Stomach (tissue), 9 donors: ENCODE results near the gene GLG1. TPM values are rescaled to one million over a fixed set of nuclear protein-coding genes. Genes with fewer than 3 reads are reported as not detected.
A peak's percentile ranks its signal among the peaks of the same experiment; 100 is the strongest.

Source experiments
- DNase-seq, 2 donors: peaks; one replicate each; pipeline versions ENCODE4 v3.0.0 to v3.0.0-alpha.2; 2013 to 2019
- H3K27ac ChIP-seq, 5 donors: fragments of 200-600 bp in 4 of 5; sonication (generic) in 4 of 5; one replicate each; pipeline ENCODE4 v1.5.1; 2013 to 2019; ENCODE audit warnings: mild to moderate bottlenecking in 1 of 5, moderate library complexity in 1 of 5
- H3K27me3 ChIP-seq, 3 donors: fragments of 200-600 bp; sonication (generic); one replicate each; pipeline ENCODE4 v1.5.1; 2017 to 2019; ENCODE audit warnings: mixed run types in 1 of 3
- H3K36me3 ChIP-seq, 4 donors: fragments of 200-600 bp; sonication (generic); 1 replicate in 3 of 4; 2 replicates in 1 of 4; pipeline ENCODE4 v1.5.1; 2016 to 2019
- H3K4me1 ChIP-seq, 4 donors: fragments of 200-600 bp; sonication (generic); one replicate each; pipeline ENCODE4 v1.5.1; 2016 to 2019
- H3K4me3 ChIP-seq, 4 donors: fragments of 200-600 bp; sonication (generic) in 3 of 4; one replicate each; pipeline ENCODE4 v1.5.1; 2016 to 2019; ENCODE audit warnings: mild to moderate bottlenecking in 1 of 4
- H3K9me3 ChIP-seq, 4 donors: fragments of 200-600 bp; sonication (generic); one replicate each; pipeline ENCODE4 v1.5.1; 2016 to 2019
- EP300 ChIP-seq: sonication (generic); formaldehyde crosslinking; IDR thresholded peaks from one replicate; pipeline ENCODE4 v1.6.1; 2017; ENCODE audit warnings: antibody characterized with exemption
- POLR2A ChIP-seq, 4 donors: fragments of 450-650 bp; IDR thresholded peaks; one replicate each; pipeline ENCODE4 v1.6.1; 2016; ENCODE audit warnings: antibody characterized with exemption in 4 of 4, control low read depth in 2 of 4, mild to moderate bottlenecking in 1 of 4, moderate library complexity in 1 of 4
- POLR2AphosphoS5 ChIP-seq, 3 donors: sonication (generic); formaldehyde crosslinking; IDR thresholded peaks; one replicate each; pipeline ENCODE4 v1.6.1; 2016; ENCODE audit warnings: antibody characterized with exemption in 3 of 3
- WGBS, 5 donors: extraction: QIAGEN DNeasy Blood & Tissue Kit in 3 of 5; methylation state at CpG; one replicate each; pipeline versions ENCODE4 v1.1.5 to v1.1.7; 2013 to 2018; 5-methylcytosine and 5-hydroxymethylcytosine counted together
- intact Hi-C: fragments of 100-400 bp; cut with DNase I; formaldehyde crosslinking; loops from one replicate; pipeline ENCODE4 v1.15.1; 2023; ENCODE audit warnings: low total_unique reads
- polyA plus RNA-seq, 3 donors: library from polyadenylated mRNA; stranded (reverse); fragments of 200-250 nt; gene quantifications; one replicate each; pipeline ENCODE4 v1.2.3, GENCODE V29; 2013
- total RNA-seq, 5 donors: library from RNA; depleted of rRNA; stranded (reverse); fragments of >200 nt; gene quantifications; one replicate each; pipeline versions ENCODE4 v1.1.0 to v1.2.3, GENCODE V29; 2014 to 2016
- TF ChIP-seq, protein P1 (sequence below), 7 experiments: fragments of 450-650 bp in 4 of 7; fragments of 200-600 bp in 3 of 7; sonication (generic) in 3 of 7; IDR thresholded peaks; one replicate each; pipeline ENCODE4 v1.5.1; 2016 to 2019; ENCODE audit warnings: antibody characterized with exemption in 7 of 7, control low read depth in 2 of 7, mild to moderate bottlenecking in 1 of 7
- donor health status: healthy with polysubstance abuse.
- donor health status: Bipolar disorder and iron deficiency.
- donor health status: healthy.

GLG1 gene
- total and polyA plus RNA-seq, 8 donors = 7.6 to 151 (median 46.3) TPM

DNA sequence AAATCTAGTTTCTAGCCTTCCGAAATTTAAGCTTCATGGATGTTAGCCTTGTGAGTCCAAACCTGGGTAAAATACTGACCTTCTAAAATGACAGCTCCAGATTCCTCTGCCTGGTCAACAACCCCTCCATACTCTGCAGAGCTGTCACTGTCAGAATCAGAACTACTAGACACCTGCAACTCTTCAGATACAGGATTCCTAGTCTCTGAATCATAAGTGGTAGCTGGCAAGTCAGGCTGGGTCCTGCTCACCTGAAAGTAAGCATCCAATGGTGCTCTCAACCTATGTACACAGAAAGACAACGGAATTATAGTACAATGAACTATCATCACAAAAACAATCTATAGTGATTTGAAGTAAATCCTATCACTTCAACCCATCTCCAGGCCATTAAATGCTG is 44.9 kb upstream of the GLG1 start:
- no peak overlapping the region for H3K4me3 ChIP-seq
- peaks cover 0 to 9% (median 4%) of the 10 kb centered on the region in 4 donors for H3K4me1 ChIP-seq
- no peak for DNase-seq
- peaks cover 21 to 81% (median 71%) of the 10 kb centered on the region in 4 donors for H3K36me3 ChIP-seq
- no peak overlapping the region for H3K27ac ChIP-seq
- TF ChIP-seq, protein P1, sequence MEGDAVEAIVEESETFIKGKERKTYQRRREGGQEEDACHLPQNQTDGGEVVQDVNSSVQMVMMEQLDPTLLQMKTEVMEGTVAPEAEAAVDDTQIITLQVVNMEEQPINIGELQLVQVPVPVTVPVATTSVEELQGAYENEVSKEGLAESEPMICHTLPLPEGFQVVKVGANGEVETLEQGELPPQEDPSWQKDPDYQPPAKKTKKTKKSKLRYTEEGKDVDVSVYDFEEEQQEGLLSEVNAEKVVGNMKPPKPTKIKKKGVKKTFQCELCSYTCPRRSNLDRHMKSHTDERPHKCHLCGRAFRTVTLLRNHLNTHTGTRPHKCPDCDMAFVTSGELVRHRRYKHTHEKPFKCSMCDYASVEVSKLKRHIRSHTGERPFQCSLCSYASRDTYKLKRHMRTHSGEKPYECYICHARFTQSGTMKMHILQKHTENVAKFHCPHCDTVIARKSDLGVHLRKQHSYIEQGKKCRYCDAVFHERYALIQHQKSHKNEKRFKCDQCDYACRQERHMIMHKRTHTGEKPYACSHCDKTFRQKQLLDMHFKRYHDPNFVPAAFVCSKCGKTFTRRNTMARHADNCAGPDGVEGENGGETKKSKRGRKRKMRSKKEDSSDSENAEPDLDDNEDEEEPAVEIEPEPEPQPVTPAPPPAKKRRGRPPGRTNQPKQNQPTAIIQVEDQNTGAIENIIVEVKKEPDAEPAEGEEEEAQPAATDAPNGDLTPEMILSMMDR (IDR thresholded peaks at IDR 0.05) = no peak
- TF ChIP-seq EP300 (no peak), POLR2AphosphoS5 (IDR thresholded peaks at IDR 0.05) (no peak), POLR2A (IDR thresholded peaks at IDR 0.05) (no peak)
- no peaks in the 10 kb centered on the region for H3K27me3 ChIP-seq
- 80 to 86% (median 80%) methylated on average over 2 of the region's 2 CpGs for WGBS, 5 donors
- intact Hi-C loops = no loop called here
- no peaks in the 10 kb centered on the region for H3K9me3 ChIP-seq

DNA sequence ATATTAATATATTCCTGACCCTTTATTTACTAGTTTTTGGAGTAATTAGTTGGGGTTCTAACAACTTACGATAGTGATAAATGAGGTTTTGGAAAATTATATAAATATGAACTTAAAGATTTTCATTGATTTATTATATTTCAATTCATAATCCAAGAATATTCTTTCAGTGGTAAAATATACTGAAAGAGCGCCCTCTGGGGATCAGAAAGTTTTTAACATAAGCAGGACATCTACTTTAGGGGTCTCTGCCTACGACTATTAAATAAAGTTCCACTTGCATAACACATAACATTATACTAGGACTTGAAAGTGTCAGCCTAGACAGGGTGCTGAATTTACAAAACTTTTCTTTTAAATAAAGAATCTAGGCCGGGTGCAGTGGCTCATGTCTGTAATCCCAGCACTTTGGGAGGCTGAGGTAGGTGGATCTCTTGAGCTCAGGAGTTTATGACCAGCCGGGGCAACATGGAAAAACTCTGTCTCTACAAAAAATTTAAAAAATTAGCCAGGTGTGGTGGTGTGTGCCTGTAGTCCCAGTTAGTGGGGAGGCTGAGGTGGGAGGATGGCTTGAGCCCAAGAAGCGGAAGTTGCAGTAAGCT is 44.2 kb upstream of the GLG1 start:
- 75 to 88% (median 82%) methylated on average over 6 of the region's 6 CpGs for WGBS, 5 donors
- intact Hi-C loops = no loop called here
- no peak for DNase-seq

DNA sequence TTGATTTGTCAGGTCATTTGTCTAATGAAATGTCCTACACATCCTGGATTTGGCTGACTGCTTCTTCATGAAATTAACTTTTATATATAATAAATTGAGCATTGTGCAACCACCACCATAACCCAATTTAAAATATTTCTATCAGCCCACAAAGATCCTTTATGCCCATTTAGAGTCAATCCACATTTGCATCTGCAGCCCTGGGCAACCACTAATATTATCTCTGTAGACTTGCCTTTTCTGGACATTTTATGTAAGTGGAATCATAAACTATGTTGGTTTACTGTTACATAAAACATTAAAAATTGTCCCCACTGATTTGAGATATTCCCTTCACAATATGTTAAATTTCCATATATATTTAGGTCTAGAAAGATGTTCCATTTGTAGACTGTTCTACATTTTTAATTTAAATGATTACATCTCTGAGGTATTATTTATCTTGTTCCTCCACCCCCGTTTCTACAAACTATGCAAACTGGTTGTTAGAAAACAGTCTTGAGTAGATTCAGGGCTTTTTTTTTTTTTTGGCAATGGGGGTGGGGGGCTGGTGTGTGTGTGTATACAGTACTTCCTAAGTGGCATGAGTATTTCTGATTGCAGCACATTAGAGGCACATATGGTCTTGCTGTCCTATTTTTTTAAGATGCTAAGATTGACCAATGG is 43.1 kb upstream of the GLG1 start:
- H3K27me3 ChIP-seq = no peaks in the 10 kb centered on the region
- peaks cover 23 to 87% (median 78%) of the 10 kb centered on the region in 4 donors for H3K36me3 ChIP-seq
- no peak overlapping the region for H3K4me3 ChIP-seq
- H3K9me3 ChIP-seq = no peaks in the 10 kb centered on the region
- DNase-seq = no peak
- TF ChIP-seq, protein P1 (IDR thresholded peaks at IDR 0.05) = no peak
- TF ChIP-seq EP300 (no peak), POLR2A (IDR thresholded peaks at IDR 0.05) (no peak), POLR2AphosphoS5 (IDR thresholded peaks at IDR 0.05) (no peak)
- no peak overlapping the region for H3K27ac ChIP-seq
- peaks cover 0 to 9% (median 3%) of the 10 kb centered on the region in 4 donors for H3K4me1 ChIP-seq
- WGBS, 5 donors = 49 to 65% (median 53%) methylated on average over 1 of the region's 1 CpG
- intact Hi-C loops = no loop called here

More for the DNA sequence above, 44.2 kb upstream of the GLG1 start:
- Histone ChIP-seq H3K27ac (no peak overlapping the region), H3K9me3 (no peaks in the 10 kb centered on the region), H3K27me3 (no peaks in the 10 kb centered on the region), H3K4me1 (peaks cover 0 to 9% (median 4%) of the 10 kb centered on the region in 4 donors), H3K4me3 (no peak overlapping the region), H3K36me3 (peaks cover 23 to 83% (median 76%) of the 10 kb centered on the region in 4 donors)
- TF ChIP-seq EP300 (no peak), POLR2AphosphoS5 (IDR thresholded peaks at IDR 0.05) (no peak), POLR2A (IDR thresholded peaks at IDR 0.05) (no peak)
- TF ChIP-seq, protein P1 (IDR thresholded peaks at IDR 0.05) = peak in 3 of 7 experiments; percentile 8 to 41 (median 29)

DNA sequence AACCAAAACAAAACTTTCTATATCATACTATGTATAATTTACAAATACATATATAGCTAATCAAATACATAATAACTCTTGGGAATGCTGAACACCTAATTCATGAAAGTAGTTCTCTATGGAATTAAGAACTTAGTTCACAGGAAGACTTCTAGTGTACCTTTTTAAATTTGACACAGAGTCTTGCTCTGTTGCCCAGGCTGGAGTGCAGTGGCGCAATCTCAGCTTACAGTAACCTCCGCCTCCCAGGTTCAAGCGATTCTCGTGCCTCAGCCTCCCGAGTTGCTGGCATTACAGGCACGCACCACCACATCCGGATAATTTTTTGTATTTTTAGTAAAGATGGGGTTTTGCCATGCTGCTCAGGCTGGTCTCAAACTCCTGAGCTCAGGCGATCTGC is 35.1 kb upstream of the GLG1 start:
- TF ChIP-seq POLR2A (IDR thresholded peaks at IDR 0.05) = no peak
- TF ChIP-seq, protein P1 (IDR thresholded peaks at IDR 0.05) = no peak
- TF ChIP-seq EP300 = no peak
- TF ChIP-seq POLR2AphosphoS5 (IDR thresholded peaks at IDR 0.05) = no peak
- no peaks in the 10 kb centered on the region for H3K4me1 ChIP-seq
- 97 to 99% (median 98%) methylated on average over 8 of the region's 8 CpGs for WGBS, 5 donors
- no peaks in the 10 kb centered on the region for H3K27me3 ChIP-seq
- intact Hi-C loops = no loop called here
- no peak overlapping the region for H3K27ac ChIP-seq
- H3K4me3 ChIP-seq = no peak overlapping the region
- H3K36me3 ChIP-seq = peaks cover 28 to 100% (median 93%) of the 10 kb centered on the region in 4 donors
- no peaks in the 10 kb centered on the region for H3K9me3 ChIP-seq
- DNase-seq = no peak
